CD14-positive monocyte (primary cell): Measurements from ENCODE around the gene TPGS1. TPM values are rescaled to one million over a fixed set of nuclear protein-coding genes. Genes with fewer than 3 reads are reported as not detected.
A peak's percentile ranks its signal among the peaks of the same experiment; 100 is the strongest.

Experiments used
- DNase-seq, 3 donors: peaks; one replicate each; pipeline ENCODE4 v3.0.0-alpha.2; 2011 to 2022
- H2AFZ ChIP-seq: 2 replicates; pipeline ENCODE4 v1.6.0; 2012; ENCODE audit warnings: mild to moderate bottlenecking, low read depth, low read length, inconsistent platforms; ENCODE audit not compliant: insufficient read depth, poor library complexity, severe bottlenecking
- H3K27ac ChIP-seq, 2 donors: 1 replicate in 1 of 2; 2 replicates in 1 of 2; pipeline ENCODE4 v1.5.1; 2012 to 2013; ENCODE audit warnings: low read length in 2 of 2, control low read depth in 1 of 2, inconsistent platforms in 1 of 2, low read depth in 1 of 2, mild to moderate bottlenecking in 1 of 2
- H3K27me3 ChIP-seq, 2 donors: one replicate each; pipeline versions ENCODE4 v1.6.0 to v1.6.1; 2011 to 2013; ENCODE audit warnings: low read length in 2 of 2; ENCODE audit not compliant: control insufficient read depth in 2 of 2, insufficient read depth in 2 of 2
- H3K36me3 ChIP-seq, 2 donors: replicated peaks in 1 of 2; 1 replicate in 1 of 2; 2 replicates in 1 of 2; pipeline versions ENCODE4 v1.5.1 to v1.6.1; 2012 to 2013; ENCODE audit warnings: low read length in 2 of 2, control low read depth in 1 of 2, inconsistent platforms in 1 of 2, mild to moderate bottlenecking in 1 of 2; ENCODE audit not compliant: insufficient read depth in 2 of 2, control insufficient read depth in 1 of 2
- H3K4me1 ChIP-seq, 2 donors: 1 replicate in 1 of 2; 2 replicates in 1 of 2; pipeline versions ENCODE4 v1.5.1 to v1.6.1; 2012 to 2013; ENCODE audit warnings: low read length in 2 of 2, control low read depth in 1 of 2, inconsistent platforms in 1 of 2, mild to moderate bottlenecking in 1 of 2, moderate library complexity in 1 of 2; ENCODE audit not compliant: insufficient read depth in 2 of 2, control insufficient read depth in 1 of 2
- H3K4me2 ChIP-seq: replicated peaks from 2 replicates; pipeline ENCODE3; 2012; ENCODE audit warnings: low read length, moderate library complexity, mild to moderate bottlenecking; ENCODE audit not compliant: poor library complexity, severe bottlenecking; ENCODE audit errors: extremely low read depth
- H3K4me3 ChIP-seq, 3 experiments: fragments of 200-600 bp in 1 of 3; sonication (generic) in 1 of 3; replicated peaks in 1 of 3; 1 replicate in 2 of 3; 2 replicates in 1 of 3; pipeline ENCODE4 v1.5.1; 2011 to 2013; ENCODE audit warnings: low read length in 3 of 3, mild to moderate bottlenecking in 3 of 3, control low read depth in 2 of 3, low read depth in 2 of 3, inconsistent platforms in 1 of 3, moderate library complexity in 1 of 3
- H3K79me2 ChIP-seq: 2 replicates; pipeline ENCODE4 v1.6.0; 2012; ENCODE audit warnings: mild to moderate bottlenecking, control low read depth, inconsistent platforms, low read length, moderate library complexity; ENCODE audit not compliant: insufficient read depth
- H3K9ac ChIP-seq: 2 replicates; pipeline ENCODE4 v1.6.0; 2017; ENCODE audit warnings: low read length, mild to moderate bottlenecking; ENCODE audit not compliant: insufficient read depth, poor library complexity, severe bottlenecking
- H3K9me3 ChIP-seq, 2 donors: replicated peaks in 1 of 2; 1 replicate in 1 of 2; 2 replicates in 1 of 2; pipeline versions ENCODE4 v1.5.1 to v1.6.1; 2012 to 2013; ENCODE audit warnings: low read length in 2 of 2, control low read depth in 1 of 2; ENCODE audit not compliant: control insufficient read depth in 1 of 2, insufficient read depth in 1 of 2
- H4K20me1 ChIP-seq: 2 replicates; pipeline ENCODE4 v1.6.0; 2012; ENCODE audit warnings: mild to moderate bottlenecking, low read length, control low read depth, moderate library complexity; ENCODE audit not compliant: insufficient read depth
- H3K27ac Mint-ChIP-seq, 7 donors: one replicate each; pipeline ENCODE4 v1.8.0; 2020; ENCODE audit warnings: mild to moderate bottlenecking in 7 of 7, mixed read lengths in 7 of 7, moderate library complexity in 6 of 7, inconsistent platforms in 2 of 7
- H3K27me3 Mint-ChIP-seq, 3 donors: one replicate each; pipeline ENCODE4 v1.8.0; 2021 to 2022; ENCODE audit warnings: low read depth in 3 of 3, mild to moderate bottlenecking in 3 of 3, mixed read lengths in 3 of 3, moderate library complexity in 3 of 3, inconsistent platforms in 1 of 3
- H3K36me3 Mint-ChIP-seq, 2 donors: one replicate each; pipeline ENCODE4 v1.8.0; 2020; ENCODE audit warnings: mixed read lengths in 2 of 2, inconsistent platforms in 1 of 2, mild to moderate bottlenecking in 1 of 2
- H3K4me1 Mint-ChIP-seq: one replicate; pipeline ENCODE4 v1.8.0; 2020; ENCODE audit warnings: mild to moderate bottlenecking, mixed read lengths
- H3K4me3 Mint-ChIP-seq, 2 donors: one replicate each; pipeline ENCODE4 v1.8.0; 2020; ENCODE audit warnings: mild to moderate bottlenecking in 2 of 2, mixed read lengths in 2 of 2, moderate library complexity in 1 of 2
- H3K9me3 Mint-ChIP-seq, 7 donors: one replicate each; pipeline ENCODE4 v1.8.0; 2020 to 2022; ENCODE audit warnings: mixed read lengths in 7 of 7, mild to moderate bottlenecking in 6 of 7, moderate library complexity in 6 of 7, inconsistent platforms in 2 of 7
- WGBS: methylation state at CpG from one replicate; pipeline ENCODE4 v1.1.5; 2013; ENCODE audit warnings: missing lambda C conversion rate; ENCODE audit not compliant: insufficient coverage; 5-methylcytosine and 5-hydroxymethylcytosine counted together
- intact Hi-C, 2 donors: fragments of 100-400 bp; cut with micrococcal nuclease; formaldehyde crosslinking; loops; one replicate each; pipeline versions ENCODE4 v1.15.0 to v1.15.1; 2023
- polyA plus RNA-seq, 3 donors: library from polyadenylated mRNA; depleted of rRNA in 1 of 3; unstranded in 2 of 3; stranded (reverse) in 1 of 3; fragments of 300-500 nt in 2 of 3; fragments of >200 nt in 1 of 3; fragmentation: Illumina TruSeq in 2 of 3; gene quantifications; 1 replicate in 2 of 3; 2 replicates in 1 of 3; pipeline ENCODE4 v1.2.3, GENCODE V29; 2012 to 2021
- TF ChIP-seq, protein P1 (sequence below): fragments of 200-600 bp; IDR thresholded peaks from one replicate; pipeline ENCODE4 v1.8.0; 2022; ENCODE audit warnings: antibody characterized with exemption, mild to moderate bottlenecking

TPGS1 gene
- polyA plus RNA-seq, 3 donors, result 9.2 to 48.1 (median 14.2) TPM

DNA sequence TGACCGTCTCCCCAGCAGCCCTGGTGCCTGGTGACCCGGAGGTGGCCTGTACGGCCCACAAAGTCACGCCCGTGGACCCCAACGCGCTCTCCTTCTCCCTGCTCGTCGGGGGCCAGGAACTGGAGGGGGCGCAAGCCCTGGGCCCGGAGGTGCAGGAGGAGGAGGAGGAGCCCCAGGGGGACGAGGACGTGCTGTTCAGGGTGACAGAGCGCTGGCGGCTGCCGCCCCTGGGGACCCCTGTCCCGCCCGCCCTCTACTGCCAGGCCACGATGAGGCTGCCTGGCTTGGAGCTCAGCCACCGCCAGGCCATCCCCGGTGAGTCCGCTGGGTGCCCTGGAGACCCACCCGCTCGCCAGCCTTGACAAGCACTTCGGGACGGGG is 8.8 kb upstream of the TPGS1 start:
- H3K4me2 ChIP-seq, result no peak overlapping the region
- H3K79me2 ChIP-seq, result no peaks in the 10 kb centered on the region
- 17% methylated on average over 13 of the region's 26 CpGs for WGBS
- intact Hi-C loops, result no loop called here
- DNase-seq, result no peak
- peak overlapping the region in 1 of 2 donors; percentile 75 for H3K4me3 Mint-ChIP-seq
- no peak overlapping the region for H2AFZ ChIP-seq
- H3K4me3 ChIP-seq, result no peak overlapping the region
- H3K4me1 ChIP-seq, result peaks cover 10 to 13% of the 10 kb centered on the region in 2 donors
- TF ChIP-seq, protein P1, sequence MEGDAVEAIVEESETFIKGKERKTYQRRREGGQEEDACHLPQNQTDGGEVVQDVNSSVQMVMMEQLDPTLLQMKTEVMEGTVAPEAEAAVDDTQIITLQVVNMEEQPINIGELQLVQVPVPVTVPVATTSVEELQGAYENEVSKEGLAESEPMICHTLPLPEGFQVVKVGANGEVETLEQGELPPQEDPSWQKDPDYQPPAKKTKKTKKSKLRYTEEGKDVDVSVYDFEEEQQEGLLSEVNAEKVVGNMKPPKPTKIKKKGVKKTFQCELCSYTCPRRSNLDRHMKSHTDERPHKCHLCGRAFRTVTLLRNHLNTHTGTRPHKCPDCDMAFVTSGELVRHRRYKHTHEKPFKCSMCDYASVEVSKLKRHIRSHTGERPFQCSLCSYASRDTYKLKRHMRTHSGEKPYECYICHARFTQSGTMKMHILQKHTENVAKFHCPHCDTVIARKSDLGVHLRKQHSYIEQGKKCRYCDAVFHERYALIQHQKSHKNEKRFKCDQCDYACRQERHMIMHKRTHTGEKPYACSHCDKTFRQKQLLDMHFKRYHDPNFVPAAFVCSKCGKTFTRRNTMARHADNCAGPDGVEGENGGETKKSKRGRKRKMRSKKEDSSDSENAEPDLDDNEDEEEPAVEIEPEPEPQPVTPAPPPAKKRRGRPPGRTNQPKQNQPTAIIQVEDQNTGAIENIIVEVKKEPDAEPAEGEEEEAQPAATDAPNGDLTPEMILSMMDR, result no peak
- H3K27me3 Mint-ChIP-seq, result peaks cover 34 to 70% (median 66%) of the 10 kb centered on the region in 3 donors
- peaks cover 16 to 49% of the 10 kb centered on the region in 2 donors for H3K27me3 ChIP-seq
- no peak overlapping the region for H3K27ac Mint-ChIP-seq
- H3K9me3 Mint-ChIP-seq, result peaks cover 3 to 50% (median 33%) of the 10 kb centered on the region in 7 donors
- no peak overlapping the region for H3K27ac ChIP-seq
- H3K9ac ChIP-seq, result no peak overlapping the region
- H3K36me3 Mint-ChIP-seq, result peaks cover 4 to 7% of the 10 kb centered on the region in 2 donors
- H3K9me3 ChIP-seq, result peaks cover 19 to 23% of the 10 kb centered on the region in 2 donors
- H3K4me1 Mint-ChIP-seq, result peaks cover 8% of the 10 kb centered on the region
- no peaks in the 10 kb centered on the region for H4K20me1 ChIP-seq
- no peaks in the 10 kb centered on the region for H3K36me3 ChIP-seq

DNA sequence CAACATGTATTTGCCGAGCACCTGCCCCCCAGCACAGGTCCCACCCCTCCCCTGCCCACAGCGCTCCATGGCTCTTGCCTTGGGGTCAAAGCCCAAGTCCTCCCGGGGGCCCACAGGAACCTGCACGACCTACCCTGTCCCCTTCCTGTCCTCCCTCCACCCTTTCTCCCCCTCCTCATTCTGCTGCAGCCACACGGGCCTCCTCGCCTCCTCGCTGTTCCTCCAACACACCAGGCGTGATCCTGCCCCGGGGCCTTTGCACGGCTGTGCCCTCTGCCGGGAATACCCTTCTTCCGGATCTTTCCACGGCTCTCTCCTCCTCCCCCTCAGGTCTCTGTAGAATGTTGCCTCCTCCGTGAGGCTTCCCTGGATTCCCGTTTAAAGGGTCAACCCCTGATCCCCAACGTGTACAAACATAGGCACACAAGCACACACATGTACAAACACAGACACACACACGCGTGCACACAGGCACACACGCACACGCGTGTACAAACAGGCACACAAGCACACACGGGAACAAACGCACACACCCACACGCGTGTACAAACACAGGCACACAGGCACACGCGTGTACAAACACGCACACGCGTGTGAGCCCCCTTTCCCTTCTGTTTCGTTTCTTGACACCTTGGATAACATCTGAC is 8.2 kb upstream of the TPGS1 start:
- H3K27ac ChIP-seq, result no peak overlapping the region
- Mint-ChIP-seq H3K9me3 (peaks cover 3 to 50% (median 31%) of the 10 kb centered on the region in 7 donors), H3K4me1 (peaks cover 8% of the 10 kb centered on the region), H3K4me3 (peak overlapping the region in 1 of 2 donors; percentile 86), H3K36me3 (peaks cover 4 to 7% of the 10 kb centered on the region in 2 donors), H3K27ac (no peak overlapping the region), H3K27me3 (peaks cover 32 to 65% (median 63%) of the 10 kb centered on the region in 3 donors)
- intact Hi-C loops, result no loop called here
- H3K27me3 ChIP-seq, result peaks cover 16 to 46% of the 10 kb centered on the region in 2 donors
- H3K9me3 ChIP-seq, result peaks cover 19 to 23% of the 10 kb centered on the region in 2 donors
- DNase-seq, result no peak
- H3K4me3 ChIP-seq, result no peak overlapping the region
- H3K79me2 ChIP-seq, result no peaks in the 10 kb centered on the region
- peaks cover 10 to 13% of the 10 kb centered on the region in 2 donors for H3K4me1 ChIP-seq
- WGBS, result 76% methylated on average over 31 of the region's 31 CpGs
- no peak overlapping the region for H2AFZ ChIP-seq
- H3K9ac ChIP-seq, result no peak overlapping the region
- no peak overlapping the region for H3K4me2 ChIP-seq
- TF ChIP-seq, protein P1, result no peak
- no peaks in the 10 kb centered on the region for H3K36me3 ChIP-seq
- no peaks in the 10 kb centered on the region for H4K20me1 ChIP-seq
